GM18520 (cell line): Measurements from ENCODE around the gene SMAP1.

Source experiments
- ATAC-seq: cut with Tn5 transposase; IDR thresholded peaks from one replicate; pipeline ENCODE4 v1.9.1; 2021; ENCODE audit not compliant: unreplicated experiment

The SMAP1 gene

DNA sequence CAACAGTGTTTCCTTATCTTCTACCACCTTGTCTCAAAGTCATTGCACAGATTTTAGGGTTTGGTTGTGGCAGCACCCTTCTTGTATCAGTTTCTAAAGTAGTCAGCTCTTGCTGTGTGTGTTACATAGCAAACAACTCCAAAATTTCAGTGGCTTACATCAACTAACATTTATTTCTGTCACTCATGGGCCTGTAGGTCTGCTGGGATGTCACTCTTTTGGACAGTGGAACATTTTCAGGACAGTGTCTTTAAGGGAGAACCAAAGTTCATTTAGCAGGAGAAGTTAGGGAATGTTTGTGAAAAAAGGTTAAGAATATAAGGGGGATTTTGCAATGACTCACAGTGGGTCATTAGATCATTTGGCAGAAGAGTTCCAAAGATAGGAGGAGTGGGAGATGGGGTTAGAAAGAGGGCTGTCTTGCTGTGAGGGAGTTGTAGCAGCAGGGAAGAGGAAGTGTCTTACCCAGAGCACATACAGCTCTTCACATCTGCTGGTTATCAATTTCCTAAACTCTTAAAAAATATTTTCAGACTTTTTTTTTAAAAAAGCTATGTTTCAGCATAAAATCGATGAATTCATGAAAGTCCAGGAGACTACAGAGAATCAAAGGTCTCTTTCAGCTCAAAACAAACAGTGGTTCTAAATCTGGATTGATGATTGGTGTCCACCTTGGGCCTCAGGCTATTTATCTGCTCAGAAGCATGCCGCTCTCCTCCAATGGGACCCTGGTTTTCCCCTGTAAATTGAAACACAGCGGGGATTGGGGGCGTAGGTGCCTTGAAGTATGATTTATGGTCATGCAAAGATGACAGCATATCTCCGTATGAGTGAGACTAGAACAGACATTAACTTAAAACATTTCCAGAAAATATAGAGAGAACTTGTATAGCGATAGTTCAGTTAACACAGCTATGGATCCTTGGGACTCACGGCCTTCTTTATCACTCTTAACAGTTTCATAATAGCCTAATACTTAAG lies 171.9 kb downstream of the SMAP1 start:
- no peak for ATAC-seq

DNA sequence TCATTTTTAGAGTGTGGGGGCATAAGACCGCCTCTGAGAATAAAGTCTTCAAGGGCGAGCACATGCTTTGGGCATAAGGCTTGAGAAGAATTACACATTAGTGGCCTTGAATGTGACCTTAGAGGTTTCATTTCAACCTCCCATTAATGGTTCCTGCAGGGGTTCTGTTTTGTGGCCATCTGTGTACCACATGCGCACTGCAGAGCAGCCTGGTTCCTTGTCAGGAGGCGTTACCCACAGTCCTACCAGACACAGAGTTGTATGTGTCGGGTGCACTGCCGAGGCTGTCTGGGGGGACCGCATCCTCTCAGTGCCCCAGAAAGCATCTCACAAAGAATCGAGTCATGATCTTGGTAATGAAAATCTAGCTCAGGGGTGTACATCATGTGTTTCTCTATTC lies 173.4 kb downstream of the SMAP1 start:
- ATAC-seq, result no peak

DNA sequence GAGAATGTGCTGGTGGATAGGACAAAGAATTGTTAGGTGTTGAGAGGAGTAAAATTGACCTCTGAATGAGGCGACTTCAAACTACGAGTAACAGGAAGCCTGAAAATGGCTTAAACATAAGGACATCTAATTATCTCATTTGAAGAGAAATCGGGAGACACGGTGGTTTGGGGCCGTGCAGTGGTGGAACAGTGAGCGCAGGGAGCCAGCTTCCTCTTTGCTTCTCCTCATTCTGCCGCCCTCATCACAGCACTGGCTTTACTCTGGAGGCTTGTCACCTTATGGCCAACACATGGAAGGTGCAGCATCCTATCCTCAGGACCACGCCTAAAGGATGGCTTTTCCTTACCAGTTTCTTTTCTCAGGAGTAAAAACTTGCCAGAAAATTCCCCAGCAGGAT lies 174.9 kb downstream of the SMAP1 start:
- no peak for ATAC-seq

DNA sequence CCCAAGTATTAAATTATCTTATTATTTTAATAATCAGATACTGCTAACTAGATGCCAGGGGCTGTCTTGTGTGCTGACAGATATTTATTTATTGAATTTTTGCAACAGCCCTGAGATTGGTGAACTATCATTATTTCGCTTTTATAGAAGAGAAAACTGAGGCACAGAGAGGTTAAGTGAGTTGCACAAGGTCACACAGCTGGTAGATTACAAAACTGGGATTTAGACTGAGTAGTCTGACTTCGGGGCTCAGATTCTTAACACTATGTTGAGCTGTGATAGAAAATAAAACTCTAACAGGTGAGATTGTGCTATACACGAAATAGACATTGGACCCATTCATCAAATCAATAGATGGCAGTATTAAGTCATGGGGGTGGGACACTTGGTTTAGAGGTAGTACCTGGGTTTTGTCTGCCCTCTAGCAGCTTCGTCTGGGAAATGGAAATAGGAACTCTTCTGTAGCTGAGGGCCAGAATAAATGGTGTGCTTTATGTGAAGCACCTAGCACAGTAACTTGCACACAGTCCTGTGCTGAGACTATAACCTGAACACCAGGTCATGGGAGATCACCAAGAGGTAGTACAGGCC lies 175.7 kb downstream of the SMAP1 start:
- no peak for ATAC-seq

DNA sequence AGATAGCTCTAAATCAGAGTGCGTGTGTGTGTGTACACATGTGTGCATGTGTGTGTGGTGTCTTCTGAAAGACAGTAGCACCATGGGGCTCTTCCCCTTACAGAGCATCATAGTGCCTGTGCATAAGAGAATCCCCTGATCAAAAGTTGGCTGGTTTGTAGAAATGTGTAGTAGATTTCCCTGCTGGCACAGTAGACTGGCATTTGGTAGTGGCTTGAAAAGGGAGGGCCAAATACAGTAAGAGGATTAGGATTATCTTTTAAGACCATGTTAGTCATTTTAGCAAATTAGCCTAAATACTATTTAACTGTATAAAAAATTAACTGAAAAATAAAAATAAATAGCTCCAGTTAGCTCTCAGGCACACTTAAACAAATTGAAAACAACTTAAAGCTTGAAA lies 176.6 kb downstream of the SMAP1 start:
- no peak for ATAC-seq

DNA sequence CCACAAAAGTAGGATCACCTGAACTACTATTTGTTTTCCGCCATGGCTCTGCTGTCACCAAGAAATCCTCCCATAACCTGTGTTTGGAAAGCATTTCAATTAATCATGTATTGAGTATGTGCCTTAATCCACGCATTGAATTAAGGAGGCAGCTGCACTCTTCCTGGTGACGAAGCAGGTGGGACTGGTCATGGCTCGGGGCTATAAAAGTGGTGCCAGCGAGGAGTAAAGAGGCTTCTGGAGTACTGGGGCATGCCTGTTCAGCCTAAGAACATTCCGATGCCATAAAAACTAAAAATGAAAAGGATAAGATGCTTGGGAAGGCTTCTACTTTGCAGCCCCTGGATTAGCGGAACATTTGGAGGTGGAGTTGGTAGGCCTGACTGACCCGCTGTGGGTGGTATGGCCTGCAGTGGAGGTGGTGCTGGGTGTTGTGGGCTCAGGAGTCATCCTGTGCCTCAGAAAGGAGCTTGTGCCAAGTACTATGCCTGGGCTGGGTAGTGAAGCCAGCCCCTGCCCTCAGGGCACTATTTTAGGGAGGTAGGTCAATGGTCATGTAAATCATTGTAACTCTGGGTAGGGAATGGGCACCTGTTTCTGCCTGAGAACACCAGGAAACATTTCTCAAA lies 178.6 kb downstream of the SMAP1 start:
- ATAC-seq, result no peak

DNA sequence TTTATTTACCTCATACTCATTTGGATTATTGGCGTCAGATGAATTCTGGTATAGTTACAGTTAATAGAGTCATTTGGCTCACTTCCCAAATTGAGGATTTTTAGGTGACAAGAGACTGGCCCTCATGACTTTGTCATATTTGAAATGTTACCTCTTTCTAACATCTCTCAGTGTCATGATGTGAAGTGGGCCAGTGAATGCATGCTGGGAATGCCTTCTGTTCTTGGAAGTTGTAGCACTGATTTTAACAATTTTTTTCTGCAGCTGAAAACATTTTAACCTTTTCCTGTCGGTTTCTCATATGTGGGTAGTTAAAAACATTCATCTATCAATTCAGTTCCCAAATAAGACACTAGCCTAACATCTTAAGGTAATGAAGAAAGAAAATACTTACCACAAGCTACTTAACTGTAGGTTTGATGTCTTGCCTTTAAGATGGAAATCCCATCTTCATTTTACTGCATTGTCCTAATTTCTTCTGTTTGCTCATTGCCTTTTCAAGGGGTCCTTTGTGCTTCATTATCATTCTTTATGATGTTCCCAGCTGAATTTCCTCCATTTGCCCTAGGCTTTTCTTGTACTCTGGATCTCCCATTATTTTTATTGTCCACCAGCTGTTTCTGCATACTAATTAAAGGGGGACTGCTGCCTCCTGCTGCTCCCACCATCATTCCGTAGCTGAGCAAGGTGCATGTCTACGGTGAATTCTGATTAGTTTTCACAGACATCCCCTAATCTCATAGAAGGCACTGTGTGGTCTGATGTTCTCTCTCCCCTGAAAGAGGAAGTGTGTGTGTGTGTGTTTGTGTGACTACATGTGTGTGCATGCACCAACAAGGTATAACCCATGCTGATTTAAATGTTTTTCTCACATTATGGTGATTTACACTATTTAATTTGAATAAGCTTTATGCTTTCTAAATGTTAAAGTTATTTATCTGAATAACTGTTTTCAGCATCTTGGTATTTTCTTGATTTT lies 179.7 kb downstream of the SMAP1 start:
- no peak for ATAC-seq

DNA sequence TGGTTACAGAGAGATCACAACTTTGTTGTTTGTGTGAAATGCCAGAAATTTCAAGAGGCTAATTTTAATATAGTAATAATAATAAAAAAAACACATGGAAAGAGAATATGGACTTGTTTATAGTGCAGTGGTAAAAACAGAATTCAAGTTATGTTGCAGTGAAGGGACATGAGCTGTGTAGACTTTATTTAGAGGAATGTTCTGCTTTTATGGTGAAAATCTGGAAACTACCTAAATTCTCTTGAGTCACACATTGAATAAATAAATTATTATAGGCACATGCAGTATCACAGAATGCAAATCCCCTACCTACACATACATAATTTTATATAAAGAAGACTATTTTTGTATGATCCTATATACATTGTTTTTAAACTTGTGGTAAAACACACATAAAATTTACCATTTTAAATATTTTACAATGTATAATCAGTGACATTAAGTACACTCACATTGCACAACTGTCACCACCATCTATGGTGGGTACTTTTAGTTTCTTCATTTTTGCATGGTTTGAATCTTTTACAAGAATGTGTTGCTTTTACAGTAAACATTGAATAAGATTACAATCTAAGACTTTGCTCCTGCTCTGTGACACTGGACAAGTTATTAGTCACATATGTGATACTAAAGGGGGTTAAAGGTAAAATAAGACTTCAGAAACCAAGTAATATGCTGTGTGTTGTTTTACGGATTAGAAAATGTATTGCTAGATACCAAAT lies 181.8 kb downstream of the SMAP1 start:
- ATAC-seq, result no peak

DNA sequence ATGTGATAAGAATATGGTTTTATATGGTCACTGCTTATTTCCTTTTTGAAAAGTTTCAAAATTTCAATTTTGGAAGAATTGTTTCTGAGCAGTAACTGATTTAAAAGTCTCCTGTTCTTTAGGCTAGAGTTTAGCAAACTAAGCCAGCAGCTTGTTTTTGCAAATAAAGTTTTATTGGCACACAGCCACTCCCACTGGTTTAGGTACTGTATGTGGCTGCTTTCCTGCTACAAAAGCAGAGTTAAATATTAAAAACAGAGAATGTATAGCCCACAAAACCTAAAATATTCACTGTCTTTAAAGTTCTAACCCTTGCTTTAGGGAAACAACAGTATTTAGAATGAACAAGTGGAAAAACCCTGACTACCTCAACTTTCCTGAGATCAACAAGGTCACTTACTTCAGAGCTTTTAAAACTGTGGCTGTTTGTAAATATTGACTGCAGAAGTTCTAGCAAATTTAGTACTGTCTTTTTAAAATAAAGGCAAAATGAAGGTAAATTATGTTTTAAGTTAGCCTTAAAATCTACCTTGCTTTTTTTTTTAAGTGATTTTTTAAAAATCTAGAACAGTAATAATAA lies 185.1 kb downstream of the SMAP1 start:
- ATAC-seq, result no peak

DNA sequence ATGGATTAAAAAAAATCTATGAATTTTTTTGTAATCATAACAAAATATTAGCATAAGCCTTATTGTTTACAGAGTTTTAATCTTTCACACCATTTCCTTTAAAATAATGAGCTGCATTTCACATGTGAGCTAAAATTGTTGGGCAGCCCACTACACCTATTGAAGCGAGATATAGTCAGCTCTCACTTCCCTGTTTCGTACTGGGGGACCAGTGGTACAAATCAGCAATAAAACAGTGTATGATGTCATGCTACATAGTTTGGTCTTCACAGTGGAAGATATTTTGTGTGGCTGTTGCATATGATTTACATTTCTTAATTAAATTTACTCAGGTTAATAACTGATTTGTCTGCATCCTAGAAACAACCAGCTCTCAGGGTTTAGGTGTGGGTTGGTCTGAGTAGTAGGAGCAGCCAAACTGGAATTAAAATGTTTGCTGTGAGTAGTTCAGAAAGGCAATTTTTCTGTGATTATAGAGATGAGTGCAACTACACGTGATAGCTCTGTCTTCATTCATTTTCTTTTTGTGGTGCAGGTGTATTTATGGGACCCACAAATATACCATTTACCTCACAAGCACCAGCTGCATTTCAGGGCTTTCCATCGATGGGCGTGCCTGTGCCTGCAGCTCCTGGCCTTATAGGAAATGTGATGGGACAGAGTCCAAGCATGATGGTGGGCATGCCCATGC lies 189.8 kb downstream of the SMAP1 start:
- peak; percentile 90 for ATAC-seq

DNA sequence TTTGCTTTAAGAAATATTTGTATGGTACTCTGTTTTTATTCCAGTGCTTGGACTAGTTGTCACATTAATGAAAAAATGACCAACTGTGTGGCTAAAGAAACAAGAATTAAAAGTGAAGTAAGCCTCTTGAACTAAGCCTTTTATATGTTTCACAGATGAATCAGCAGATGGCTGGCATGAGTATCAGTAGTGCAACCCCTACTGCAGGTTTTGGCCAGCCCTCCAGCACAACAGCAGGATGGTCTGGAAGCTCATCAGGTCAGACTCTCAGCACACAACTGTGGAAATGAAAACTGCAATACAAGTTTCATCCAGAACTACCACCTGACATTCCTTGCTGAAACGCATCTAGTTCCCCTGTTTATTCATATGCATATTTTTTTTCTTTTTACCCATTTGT lies 192.4 kb downstream of the SMAP1 start:
- no peak for ATAC-seq

DNA sequence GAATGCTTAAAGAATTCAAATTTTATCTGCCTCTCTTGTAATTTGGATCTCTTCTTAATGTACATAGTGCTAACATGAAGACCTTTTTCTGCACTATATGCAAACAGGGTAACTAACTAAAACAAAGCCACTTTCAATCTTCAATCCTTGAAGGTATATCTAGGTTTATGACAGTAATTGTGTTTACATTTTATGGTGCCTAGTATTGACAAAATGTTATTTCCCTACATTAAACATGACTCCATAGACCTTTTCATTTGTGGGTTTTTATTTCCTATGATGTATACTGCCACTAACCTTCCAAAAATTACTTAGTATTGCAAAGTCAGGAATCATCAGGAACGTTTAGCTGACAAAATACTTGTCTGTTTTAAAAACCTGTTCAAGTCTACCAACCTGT lies 193.2 kb downstream of the SMAP1 start:
- no peak for ATAC-seq

DNA sequence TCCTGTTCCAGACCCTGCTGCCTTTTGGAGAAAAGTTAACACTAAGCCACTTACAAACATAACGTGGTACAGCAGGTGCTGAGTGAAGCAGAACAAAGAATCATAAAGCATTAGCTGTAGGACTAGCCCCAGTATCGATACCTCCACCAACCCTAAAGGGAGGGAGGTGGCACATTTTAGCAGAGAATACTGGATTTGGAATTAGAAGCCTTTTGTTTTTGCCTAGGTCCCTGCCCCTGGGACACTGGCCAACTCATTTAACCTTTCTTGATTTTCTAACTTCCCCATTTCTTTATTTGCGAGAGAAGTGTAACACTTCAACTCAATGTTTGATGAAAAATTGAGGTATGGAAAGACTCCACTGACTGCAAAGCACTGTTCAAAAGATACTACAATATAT lies 195.7 kb downstream of the SMAP1 start:
- ATAC-seq, result no peak

DNA sequence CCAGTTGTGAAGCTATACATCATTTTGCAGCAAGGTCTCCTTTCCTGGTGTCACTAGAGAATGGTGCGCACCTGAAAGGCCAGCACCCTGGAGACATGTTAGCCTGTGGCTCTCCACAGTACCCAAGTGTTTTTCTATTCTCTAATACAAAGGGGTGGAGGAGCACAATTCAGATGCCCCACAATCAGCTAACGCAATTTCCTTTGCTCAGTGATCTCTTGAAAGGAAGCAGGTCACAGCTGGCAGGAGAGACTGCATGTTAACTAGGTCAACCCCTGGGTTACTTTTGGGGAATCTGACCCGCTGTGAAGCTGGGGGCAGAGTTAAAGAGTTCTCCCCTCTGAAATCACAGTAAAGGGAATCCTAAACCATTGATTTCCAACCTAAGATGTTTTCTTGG lies 196.7 kb downstream of the SMAP1 start:
- ATAC-seq, result no peak

DNA sequence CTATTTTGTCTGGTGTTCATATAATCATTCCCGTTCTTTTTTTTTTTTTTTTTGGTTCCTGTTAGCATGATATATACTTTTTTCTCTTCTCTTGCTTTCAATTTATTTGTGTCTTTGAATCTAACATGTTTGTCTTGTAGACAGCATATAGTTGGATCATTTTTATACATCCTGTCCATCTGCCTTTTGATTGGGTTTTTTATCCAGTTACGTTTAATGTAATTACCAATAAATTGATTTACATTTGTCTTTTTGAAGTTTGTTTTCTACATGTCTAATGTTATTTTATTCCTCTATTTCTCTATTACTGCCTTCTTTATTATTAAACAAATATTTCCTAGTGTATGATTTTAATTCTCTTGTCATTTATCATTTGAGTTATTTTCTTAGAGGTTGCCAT lies 204.8 kb downstream of the SMAP1 start:
- no peak for ATAC-seq

DNA sequence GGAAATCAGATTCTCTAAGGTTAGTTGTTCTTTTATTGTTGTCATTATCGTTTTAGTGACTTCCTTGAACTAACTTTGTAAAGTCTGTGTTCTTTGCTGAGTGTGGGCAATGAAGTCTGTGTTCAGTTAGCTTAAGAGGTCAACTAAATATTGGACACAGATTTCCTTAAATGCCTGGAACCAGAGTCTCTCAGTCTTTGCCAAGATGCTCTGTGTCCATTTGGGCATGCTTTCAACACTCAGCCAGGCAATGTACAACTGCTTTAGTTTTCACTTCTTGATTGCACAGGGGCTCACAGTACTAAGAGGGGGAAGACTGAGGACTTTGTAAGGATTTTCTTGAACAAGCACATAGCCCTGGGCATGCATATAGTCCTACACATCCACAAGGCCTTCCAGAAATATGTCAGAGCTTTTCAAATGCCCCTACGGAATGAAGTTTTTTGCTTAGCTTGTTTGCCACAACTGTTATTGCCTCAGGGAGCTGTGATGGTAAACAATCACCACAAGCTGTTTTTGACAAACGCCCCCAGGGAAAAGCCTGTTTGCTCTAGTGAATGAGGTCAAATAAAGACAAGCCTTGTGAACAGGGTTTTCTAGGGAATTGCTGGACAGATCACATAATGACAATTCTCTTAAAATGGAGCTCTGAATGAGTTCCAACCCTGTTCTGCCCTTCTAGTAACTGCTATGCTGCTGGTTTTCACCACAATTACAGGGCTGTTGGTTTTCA lies 206.7 kb downstream of the SMAP1 start:
- ATAC-seq, result no peak

DNA sequence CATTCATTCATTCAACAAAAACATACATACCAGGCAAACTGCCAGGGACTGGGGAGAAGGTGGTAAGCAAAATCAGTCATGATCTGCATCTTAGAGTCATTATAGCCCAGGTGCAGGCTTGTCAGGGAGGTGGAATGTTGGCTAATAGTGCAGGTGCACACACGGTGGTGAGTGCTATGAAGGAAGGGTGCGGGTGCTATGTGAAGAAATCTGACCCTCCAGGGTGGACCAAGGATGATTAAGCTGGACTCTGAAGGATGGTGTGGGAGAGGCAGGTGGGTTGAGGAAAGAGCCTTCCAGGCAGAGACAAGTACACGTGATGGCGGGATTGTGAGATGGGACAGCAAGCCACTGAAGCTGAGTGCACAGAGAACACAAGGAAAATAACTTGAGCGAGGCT lies 211.8 kb downstream of the SMAP1 start:
- no peak for ATAC-seq

DNA sequence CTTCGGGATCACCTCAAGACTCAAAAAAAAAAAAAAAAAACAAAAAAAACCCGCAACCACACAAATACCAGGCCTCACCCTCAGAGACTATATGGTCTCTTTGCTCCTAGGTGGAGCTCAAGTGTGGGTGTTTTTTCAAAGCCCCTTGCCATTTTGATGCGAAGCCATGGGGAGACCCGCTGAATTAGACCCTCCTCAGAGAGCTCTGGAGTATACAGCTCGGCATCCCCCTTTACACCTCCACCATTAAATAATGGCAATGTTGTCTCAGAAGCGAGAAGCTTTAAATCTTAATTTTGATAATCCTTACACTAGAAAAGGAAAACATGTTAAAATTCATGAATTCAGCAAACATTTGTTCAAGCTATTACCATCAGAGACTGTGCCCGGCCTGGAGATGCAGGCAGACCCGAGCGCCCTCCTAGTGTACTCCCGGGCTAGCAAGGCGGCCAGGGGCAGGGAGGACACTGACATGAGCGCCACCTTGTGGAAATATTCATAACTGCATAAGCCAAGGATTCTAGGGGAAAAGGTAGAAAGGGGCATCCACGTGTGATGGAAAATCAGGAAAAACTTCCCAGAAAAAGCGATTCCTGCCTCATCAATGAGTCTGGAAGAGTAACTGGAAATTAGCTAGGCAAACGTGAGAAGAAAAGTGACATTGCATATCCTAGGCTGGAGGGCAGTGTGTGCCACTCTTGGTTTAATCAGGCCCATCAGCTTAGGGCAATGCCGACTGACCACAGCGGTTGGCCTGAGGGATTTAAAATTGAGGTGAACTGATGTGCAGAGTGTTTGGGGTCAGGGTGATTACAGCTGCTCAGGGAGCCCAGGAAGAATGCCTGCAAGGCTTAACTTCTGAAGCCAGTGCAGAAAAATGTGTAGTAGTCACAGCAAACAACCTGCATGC lies 216.6 kb downstream of the SMAP1 start:
- no peak for ATAC-seq
